Keratinocyte (primary cell): Measurements from ENCODE around the gene MIOX. TPM values are rescaled to one million over a fixed set of nuclear protein-coding genes. Genes with fewer than 3 reads are reported as not detected.

Experiments used
- DNase-seq: peaks from one replicate; pipeline ENCODE4 v3.0.0-alpha.2; 2011; ENCODE audit warnings: low read depth, missing footprints, low spot score
- FAIRE-seq: peaks from 2 replicates; lab custom pipeline; 2011; peaks lifted over from hg19 to GRCh38; lab: Jason Lieb, UNC
- H2AFZ ChIP-seq: 2 replicates; pipeline ENCODE4 v1.6.0; 2012; ENCODE audit warnings: low read length, control low read depth, inconsistent platforms; ENCODE audit not compliant: control insufficient read depth
- H3K27ac ChIP-seq: 2 replicates; pipeline ENCODE4 v1.5.1; 2011; ENCODE audit warnings: low read length; ENCODE audit not compliant: control insufficient read depth, insufficient read depth
- H3K27me3 ChIP-seq: 3 replicates; pipeline ENCODE4 v1.6.0; 2011; ENCODE audit warnings: low read length; ENCODE audit not compliant: control insufficient read depth, insufficient read depth; ENCODE audit errors: extremely low read depth
- H3K36me3 ChIP-seq, 2 experiments: 2 replicates in 1 of 2; 3 replicates in 1 of 2; pipeline ENCODE4 v1.5.1; 2011; ENCODE audit warnings: low read length in 2 of 2, mild to moderate bottlenecking in 1 of 2; ENCODE audit not compliant: control insufficient read depth in 2 of 2, insufficient read depth in 2 of 2; ENCODE audit errors: extremely low read depth in 1 of 2
- H3K4me1 ChIP-seq: 3 replicates; pipeline ENCODE4 v1.5.1; 2011; ENCODE audit warnings: low read length; ENCODE audit not compliant: control insufficient read depth, insufficient read depth; ENCODE audit errors: extremely low read depth
- H3K4me2 ChIP-seq: 3 replicates; pipeline ENCODE4 v1.6.0; 2011; ENCODE audit warnings: low read depth, low read length; ENCODE audit not compliant: control insufficient read depth, insufficient read depth; ENCODE audit errors: extremely low read depth
- H3K4me3 ChIP-seq, 3 experiments: fragments of 200-600 bp in 1 of 3; sonication (generic) in 1 of 3; 2 replicates in 2 of 3; 3 replicates in 1 of 3; pipeline ENCODE4 v1.5.1; 2011 to 2016; ENCODE audit warnings: low read length in 3 of 3, mild to moderate bottlenecking in 3 of 3, control low read depth in 2 of 3, inconsistent platforms in 1 of 3, low read depth in 1 of 3, mixed read lengths in 1 of 3, mixed run types in 1 of 3, moderate library complexity in 1 of 3; ENCODE audit not compliant: control insufficient read depth in 2 of 3, insufficient read depth in 2 of 3; ENCODE audit errors: extremely low read depth in 1 of 3
- H3K79me2 ChIP-seq: 2 replicates; pipeline ENCODE4 v1.6.0; 2012; ENCODE audit warnings: low read length; ENCODE audit not compliant: control insufficient read depth, insufficient read depth
- H3K9ac ChIP-seq: 3 replicates; pipeline ENCODE4 v1.6.0; 2011; ENCODE audit warnings: low read length; ENCODE audit not compliant: control insufficient read depth, insufficient read depth; ENCODE audit errors: extremely low read depth
- H3K9me1 ChIP-seq: 3 replicates; pipeline ENCODE4 v1.6.0; 2011; ENCODE audit warnings: low read length; ENCODE audit not compliant: control insufficient read depth, insufficient read depth; ENCODE audit errors: extremely low read depth
- H3K9me3 ChIP-seq: 2 replicates; pipeline ENCODE4 v1.5.1; 2012; ENCODE audit warnings: low read depth, low read length; ENCODE audit not compliant: control insufficient read depth
- H4K20me1 ChIP-seq: 3 replicates; pipeline ENCODE4 v1.6.0; 2011; ENCODE audit warnings: low read length; ENCODE audit not compliant: control insufficient read depth, insufficient read depth; ENCODE audit errors: extremely low read depth
- EZH2 ChIP-seq: IDR thresholded peaks from one replicate; pipeline ENCODE4 v1.6.1; 2012; ENCODE audit warnings: inconsistent platforms, mild to moderate bottlenecking, low read length, moderate library complexity
- dilution Hi-C: fragments of 300-500 bp; cut with MboI; formaldehyde crosslinking; loops from one replicate; pipeline ENCODE4 v1.7.0; 2020; ENCODE audit warnings: low sequenced_read_pairs; ENCODE audit not compliant: extremely low pct_ligation_motif_present
- polyA plus RNA-seq, 5 experiments: library from polyadenylated mRNA; depleted of rRNA in 3 of 5; stranded (reverse) in 3 of 5; stranded (forward) in 1 of 5; unstranded in 1 of 5; fragments of >200 nt; gene quantifications; 1 replicate in 1 of 5; 2 replicates in 3 of 5; 3 replicates in 1 of 5; pipeline versions ENCODE4 v1.2.1 to v1.2.3, GENCODE V29; 2011 to 2012; ENCODE audit warnings: missing spikeins in 2 of 5, low read depth in 1 of 5, low replicate concordance in 1 of 5
- TF ChIP-seq, protein P1 (sequence below), 3 experiments: IDR thresholded peaks in 1 of 3; conservative IDR thresholded peaks in 1 of 3; optimal IDR thresholded peaks in 1 of 3; 2 replicates in 2 of 3; 3 replicates in 1 of 3; pipeline versions ENCODE3 to v1.5.1; 2011; ENCODE audit warnings: low read length in 3 of 3, mild to moderate bottlenecking in 3 of 3, moderate library complexity in 2 of 3, control low read depth in 1 of 3, inconsistent platforms in 1 of 3; ENCODE audit not compliant: insufficient read depth in 2 of 3; ENCODE audit errors: extremely low read depth in 1 of 3

MIOX gene
- polyA plus RNA-seq, 1 donor (not counting 4 experiments of a cell fraction or from before 2014, with no cell fraction given) = not detected

DNA sequence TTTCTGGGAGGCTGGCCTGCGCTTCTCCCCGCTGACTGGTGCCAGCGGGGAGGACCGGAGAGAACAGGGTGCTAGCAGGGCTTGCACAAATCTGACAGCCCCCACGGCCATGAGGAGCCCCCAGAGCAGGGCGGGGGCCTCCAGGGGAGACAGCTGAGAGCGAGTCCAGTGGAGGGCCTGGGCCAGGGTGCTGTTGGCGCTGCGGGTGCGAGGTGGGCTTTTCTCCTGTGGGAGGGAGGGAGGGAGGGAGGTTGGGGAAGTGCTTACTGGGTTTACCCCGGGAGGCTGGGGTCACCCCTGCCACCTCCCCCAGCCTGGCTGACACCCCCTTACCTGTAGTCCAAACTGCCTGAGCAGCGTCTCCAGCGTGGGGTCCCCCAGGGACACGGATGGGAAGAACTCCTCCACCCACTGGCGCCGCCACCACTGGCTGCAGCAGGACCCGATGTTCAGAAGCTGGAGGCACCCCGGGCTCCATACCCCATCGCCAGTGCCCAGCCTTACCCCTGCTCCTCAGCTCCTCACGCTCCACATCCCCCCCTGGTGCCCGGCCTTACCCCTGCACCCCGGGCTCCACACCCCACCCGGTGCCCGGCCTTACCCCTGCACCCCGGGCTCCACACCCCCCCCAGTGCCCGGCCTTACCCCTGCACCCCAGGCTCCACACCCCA lies 17.0 kb downstream of the MIOX start:
- no peak overlapping the region for H2AFZ ChIP-seq
- TF ChIP-seq, protein P1, sequence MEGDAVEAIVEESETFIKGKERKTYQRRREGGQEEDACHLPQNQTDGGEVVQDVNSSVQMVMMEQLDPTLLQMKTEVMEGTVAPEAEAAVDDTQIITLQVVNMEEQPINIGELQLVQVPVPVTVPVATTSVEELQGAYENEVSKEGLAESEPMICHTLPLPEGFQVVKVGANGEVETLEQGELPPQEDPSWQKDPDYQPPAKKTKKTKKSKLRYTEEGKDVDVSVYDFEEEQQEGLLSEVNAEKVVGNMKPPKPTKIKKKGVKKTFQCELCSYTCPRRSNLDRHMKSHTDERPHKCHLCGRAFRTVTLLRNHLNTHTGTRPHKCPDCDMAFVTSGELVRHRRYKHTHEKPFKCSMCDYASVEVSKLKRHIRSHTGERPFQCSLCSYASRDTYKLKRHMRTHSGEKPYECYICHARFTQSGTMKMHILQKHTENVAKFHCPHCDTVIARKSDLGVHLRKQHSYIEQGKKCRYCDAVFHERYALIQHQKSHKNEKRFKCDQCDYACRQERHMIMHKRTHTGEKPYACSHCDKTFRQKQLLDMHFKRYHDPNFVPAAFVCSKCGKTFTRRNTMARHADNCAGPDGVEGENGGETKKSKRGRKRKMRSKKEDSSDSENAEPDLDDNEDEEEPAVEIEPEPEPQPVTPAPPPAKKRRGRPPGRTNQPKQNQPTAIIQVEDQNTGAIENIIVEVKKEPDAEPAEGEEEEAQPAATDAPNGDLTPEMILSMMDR (optimal IDR thresholded peaks at IDR 0.05 in 1 of 3, IDR thresholded peaks at IDR 0.05 in 1 of 3, conservative IDR thresholded peaks at IDR 0.05 in 1 of 3; ENCODE audit: extremely low read depth in 1 of 3, insufficient read depth in 2 of 3, low read length in 3 of 3) = peak in 2 of 3 experiments; percentile 9 to 13
- TF ChIP-seq EZH2 = no peak
- no peak overlapping the region for H3K9ac ChIP-seq
- no peaks in the 10 kb centered on the region for H4K20me1 ChIP-seq
- no peak overlapping the region for H3K27ac ChIP-seq
- no peak overlapping the region for H3K4me2 ChIP-seq
- no peaks in the 10 kb centered on the region for H3K9me1 ChIP-seq
- FAIRE-seq (no peak), DNase-seq (no peak)
- H3K27me3 ChIP-seq = no peaks in the 10 kb centered on the region
- no peaks in the 10 kb centered on the region for H3K9me3 ChIP-seq
- H3K79me2 ChIP-seq = peaks cover 15% of the 10 kb centered on the region
- H3K4me1 ChIP-seq = peaks cover 10% of the 10 kb centered on the region
- H3K4me3 ChIP-seq = no peak overlapping the region
- dilution Hi-C loops = no loop called here
- H3K36me3 ChIP-seq = peaks cover 6 to 17% of the 10 kb centered on the region in 2 experiments

DNA sequence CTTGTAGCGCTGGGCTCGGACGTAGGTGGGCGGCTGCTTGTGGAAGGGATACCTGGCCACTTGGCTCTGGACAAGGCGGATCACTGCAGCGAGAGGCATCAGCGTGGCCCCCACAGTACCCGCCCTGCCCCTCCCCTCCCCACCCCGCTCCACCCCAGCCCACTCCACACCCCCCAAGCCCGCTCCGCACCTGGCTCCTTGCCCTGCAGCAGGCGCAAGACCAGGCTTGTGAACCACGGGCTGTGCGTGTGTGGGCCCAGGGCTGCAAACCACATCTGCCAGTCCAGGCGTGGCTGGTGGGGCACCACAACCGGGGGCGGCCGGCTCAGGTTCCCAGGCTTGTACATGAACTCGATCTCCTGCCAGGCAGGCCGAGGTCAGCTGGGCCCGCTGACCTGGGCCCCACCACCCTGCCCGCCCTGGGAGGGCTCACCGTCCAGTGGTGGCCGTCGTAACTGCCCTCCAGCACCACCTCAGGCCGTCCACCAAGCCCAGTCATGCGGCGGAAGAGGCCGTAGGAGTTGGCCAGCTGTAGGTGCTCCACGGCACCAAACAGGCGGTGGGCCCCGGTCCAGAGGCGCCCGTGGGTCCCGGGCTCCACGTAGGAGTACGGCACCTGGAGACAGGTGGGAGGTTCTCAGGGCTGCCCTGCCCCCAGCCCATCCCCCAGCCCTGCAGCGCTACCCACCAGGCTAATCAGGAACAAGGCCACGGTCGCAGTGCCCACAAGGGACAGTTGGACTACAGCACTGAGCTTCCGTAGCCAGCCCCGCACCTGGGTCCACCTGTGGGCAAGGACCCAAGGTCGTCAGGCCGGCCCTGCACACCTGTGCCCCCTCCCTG lies 17.9 kb downstream of the MIOX start:
- Histone ChIP-seq H3K27ac (no peak overlapping the region), H3K27me3 (no peaks in the 10 kb centered on the region)

More for the DNA sequence above, 17.9 kb downstream of the MIOX start:
- H4K20me1 ChIP-seq = no peaks in the 10 kb centered on the region
- dilution Hi-C loops = no loop called here
- H3K79me2 ChIP-seq = peaks cover 25% of the 10 kb centered on the region
- H3K4me3 ChIP-seq = peak overlapping the region in 1 of 3 experiments; percentile 13
- H3K9me3 ChIP-seq = no peaks in the 10 kb centered on the region
- DNase-seq (no peak), FAIRE-seq (no peak)
- no peak overlapping the region for H2AFZ ChIP-seq
- peaks cover 17% of the 10 kb centered on the region for H3K4me1 ChIP-seq
- TF ChIP-seq EZH2 = no peak
- TF ChIP-seq, protein P1 (optimal IDR thresholded peaks at IDR 0.05 in 1 of 3, IDR thresholded peaks at IDR 0.05 in 1 of 3, conservative IDR thresholded peaks at IDR 0.05 in 1 of 3; ENCODE audit: extremely low read depth in 1 of 3, insufficient read depth in 2 of 3, low read length in 3 of 3) = no peak
- no peaks in the 10 kb centered on the region for H3K9me1 ChIP-seq
- H3K36me3 ChIP-seq = peaks cover 6 to 17% of the 10 kb centered on the region in 2 experiments
- H3K9ac ChIP-seq = no peak overlapping the region
- no peak overlapping the region for H3K4me2 ChIP-seq
